WTC11 (cell line): Measurements from ENCODE around the gene DMD.

Source experiments
- ETV6 ChIP-seq: sonication (generic); formaldehyde crosslinking; IDR thresholded peaks from 2 replicates; pipeline ENCODE4 v1.8.1; 2022; ENCODE audit warnings: mild to moderate bottlenecking, missing genetic modification reagents
- FOXJ3 ChIP-seq: sonication (generic); formaldehyde crosslinking; IDR thresholded peaks from 2 replicates; pipeline ENCODE4 v1.9.0; 2021; ENCODE audit warnings: missing genetic modification reagents, mild to moderate bottlenecking, borderline replicate concordance
- NR2C2 ChIP-seq: sonication (generic); formaldehyde crosslinking; IDR thresholded peaks from 2 replicates; pipeline ENCODE4 v1.8.0; 2022; ENCODE audit warnings: mild to moderate bottlenecking, missing genetic modification reagents
- NR3C1 ChIP-seq: sonication (generic); formaldehyde crosslinking; conservative IDR thresholded peaks from 2 replicates; pipeline ENCODE4 v1.8.1; 2023; ENCODE audit warnings: low read depth, mild to moderate bottlenecking, missing genetic modification reagents
- SP1 ChIP-seq: sonication (generic); formaldehyde crosslinking; conservative IDR thresholded peaks from 2 replicates; pipeline ENCODE4 v1.8.1; 2022; ENCODE audit warnings: missing genetic modification reagents
- TF ChIP-seq, protein P1 (sequence below): sonication (generic); formaldehyde crosslinking; IDR thresholded peaks from 2 replicates; pipeline ENCODE4 v1.8.1; 2022; ENCODE audit warnings: mild to moderate bottlenecking, moderate library complexity, missing genetic modification reagents
- TF ChIP-seq, protein P2 (sequence below): sonication (generic); formaldehyde crosslinking; IDR thresholded peaks from 2 replicates; pipeline ENCODE4 v1.8.1; 2022; ENCODE audit warnings: mild to moderate bottlenecking, missing genetic modification reagents, moderate library complexity, borderline replicate concordance
- TF ChIP-seq, protein P3 (sequence below): fragments of 200-600 bp; IDR thresholded peaks from 2 replicates; pipeline ENCODE4 v1.8.0; 2022; ENCODE audit warnings: antibody characterized with exemption
- TF ChIP-seq, protein P4 (sequence below): sonication (generic); formaldehyde crosslinking; IDR thresholded peaks from 2 replicates; pipeline ENCODE4 v1.8.0; 2022; ENCODE audit warnings: mild to moderate bottlenecking, missing genetic modification reagents
- TF ChIP-seq, protein P5 (sequence below): fragments of 250-450 bp; sonication (Bioruptor Pico); IDR thresholded peaks from 2 replicates; pipeline ENCODE4 v1.9.0; 2021; ENCODE audit warnings: mild to moderate bottlenecking, borderline replicate concordance
- TF ChIP-seq, protein P6 (sequence below): sonication (generic); formaldehyde crosslinking; IDR thresholded peaks from 2 replicates; pipeline ENCODE4 v1.8.0; 2022; ENCODE audit warnings: mild to moderate bottlenecking, missing genetic modification reagents
- TF ChIP-seq, protein P7 (sequence below): sonication (generic); formaldehyde crosslinking; IDR thresholded peaks from 2 replicates; pipeline ENCODE4 v1.8.0; 2022; ENCODE audit warnings: mild to moderate bottlenecking, missing genetic modification reagents

DNA sequence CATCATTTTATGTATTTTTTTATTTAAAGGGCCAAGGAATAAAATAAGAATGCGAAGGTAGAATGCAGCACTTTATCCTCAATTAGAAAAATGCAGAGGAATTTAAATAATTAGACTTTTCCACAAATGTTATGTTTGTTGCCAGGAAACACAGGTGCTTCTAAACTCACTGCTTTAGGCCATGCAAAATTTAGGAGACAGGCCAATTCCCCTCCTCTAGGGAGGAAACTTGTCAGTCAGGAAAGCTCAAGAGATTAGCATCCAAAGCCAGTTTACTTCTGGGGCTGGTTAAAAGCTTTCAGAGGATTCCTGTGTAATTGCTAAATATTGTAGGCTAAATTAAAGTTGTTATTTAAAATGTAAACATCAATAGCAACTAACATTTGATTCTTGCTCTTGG, 124.5 kb downstream of the DMD start:
- TF ChIP-seq, protein P1, sequence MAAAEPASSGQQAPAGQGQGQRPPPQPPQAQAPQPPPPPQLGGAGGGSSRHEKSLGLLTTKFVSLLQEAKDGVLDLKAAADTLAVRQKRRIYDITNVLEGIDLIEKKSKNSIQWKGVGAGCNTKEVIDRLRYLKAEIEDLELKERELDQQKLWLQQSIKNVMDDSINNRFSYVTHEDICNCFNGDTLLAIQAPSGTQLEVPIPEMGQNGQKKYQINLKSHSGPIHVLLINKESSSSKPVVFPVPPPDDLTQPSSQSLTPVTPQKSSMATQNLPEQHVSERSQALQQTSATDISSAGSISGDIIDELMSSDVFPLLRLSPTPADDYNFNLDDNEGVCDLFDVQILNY (CRISPR knock-in tag), result no peak
- TF ChIP-seq NR3C1 (CRISPR knock-in tag) (no peak), NR2C2 (CRISPR knock-in tag) (no peak), FOXJ3 (no peak), ETV6 (no peak), SP1 (CRISPR knock-in tag) (no peak)
- TF ChIP-seq, protein P2, sequence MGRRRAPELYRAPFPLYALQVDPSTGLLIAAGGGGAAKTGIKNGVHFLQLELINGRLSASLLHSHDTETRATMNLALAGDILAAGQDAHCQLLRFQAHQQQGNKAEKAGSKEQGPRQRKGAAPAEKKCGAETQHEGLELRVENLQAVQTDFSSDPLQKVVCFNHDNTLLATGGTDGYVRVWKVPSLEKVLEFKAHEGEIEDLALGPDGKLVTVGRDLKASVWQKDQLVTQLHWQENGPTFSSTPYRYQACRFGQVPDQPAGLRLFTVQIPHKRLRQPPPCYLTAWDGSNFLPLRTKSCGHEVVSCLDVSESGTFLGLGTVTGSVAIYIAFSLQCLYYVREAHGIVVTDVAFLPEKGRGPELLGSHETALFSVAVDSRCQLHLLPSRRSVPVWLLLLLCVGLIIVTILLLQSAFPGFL, result no peak
- TF ChIP-seq, protein P3, sequence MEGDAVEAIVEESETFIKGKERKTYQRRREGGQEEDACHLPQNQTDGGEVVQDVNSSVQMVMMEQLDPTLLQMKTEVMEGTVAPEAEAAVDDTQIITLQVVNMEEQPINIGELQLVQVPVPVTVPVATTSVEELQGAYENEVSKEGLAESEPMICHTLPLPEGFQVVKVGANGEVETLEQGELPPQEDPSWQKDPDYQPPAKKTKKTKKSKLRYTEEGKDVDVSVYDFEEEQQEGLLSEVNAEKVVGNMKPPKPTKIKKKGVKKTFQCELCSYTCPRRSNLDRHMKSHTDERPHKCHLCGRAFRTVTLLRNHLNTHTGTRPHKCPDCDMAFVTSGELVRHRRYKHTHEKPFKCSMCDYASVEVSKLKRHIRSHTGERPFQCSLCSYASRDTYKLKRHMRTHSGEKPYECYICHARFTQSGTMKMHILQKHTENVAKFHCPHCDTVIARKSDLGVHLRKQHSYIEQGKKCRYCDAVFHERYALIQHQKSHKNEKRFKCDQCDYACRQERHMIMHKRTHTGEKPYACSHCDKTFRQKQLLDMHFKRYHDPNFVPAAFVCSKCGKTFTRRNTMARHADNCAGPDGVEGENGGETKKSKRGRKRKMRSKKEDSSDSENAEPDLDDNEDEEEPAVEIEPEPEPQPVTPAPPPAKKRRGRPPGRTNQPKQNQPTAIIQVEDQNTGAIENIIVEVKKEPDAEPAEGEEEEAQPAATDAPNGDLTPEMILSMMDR, result no peak
- TF ChIP-seq, protein P4, sequence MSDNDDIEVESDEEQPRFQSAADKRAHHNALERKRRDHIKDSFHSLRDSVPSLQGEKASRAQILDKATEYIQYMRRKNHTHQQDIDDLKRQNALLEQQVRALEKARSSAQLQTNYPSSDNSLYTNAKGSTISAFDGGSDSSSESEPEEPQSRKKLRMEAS, result no peak
- TF ChIP-seq, protein P5, sequence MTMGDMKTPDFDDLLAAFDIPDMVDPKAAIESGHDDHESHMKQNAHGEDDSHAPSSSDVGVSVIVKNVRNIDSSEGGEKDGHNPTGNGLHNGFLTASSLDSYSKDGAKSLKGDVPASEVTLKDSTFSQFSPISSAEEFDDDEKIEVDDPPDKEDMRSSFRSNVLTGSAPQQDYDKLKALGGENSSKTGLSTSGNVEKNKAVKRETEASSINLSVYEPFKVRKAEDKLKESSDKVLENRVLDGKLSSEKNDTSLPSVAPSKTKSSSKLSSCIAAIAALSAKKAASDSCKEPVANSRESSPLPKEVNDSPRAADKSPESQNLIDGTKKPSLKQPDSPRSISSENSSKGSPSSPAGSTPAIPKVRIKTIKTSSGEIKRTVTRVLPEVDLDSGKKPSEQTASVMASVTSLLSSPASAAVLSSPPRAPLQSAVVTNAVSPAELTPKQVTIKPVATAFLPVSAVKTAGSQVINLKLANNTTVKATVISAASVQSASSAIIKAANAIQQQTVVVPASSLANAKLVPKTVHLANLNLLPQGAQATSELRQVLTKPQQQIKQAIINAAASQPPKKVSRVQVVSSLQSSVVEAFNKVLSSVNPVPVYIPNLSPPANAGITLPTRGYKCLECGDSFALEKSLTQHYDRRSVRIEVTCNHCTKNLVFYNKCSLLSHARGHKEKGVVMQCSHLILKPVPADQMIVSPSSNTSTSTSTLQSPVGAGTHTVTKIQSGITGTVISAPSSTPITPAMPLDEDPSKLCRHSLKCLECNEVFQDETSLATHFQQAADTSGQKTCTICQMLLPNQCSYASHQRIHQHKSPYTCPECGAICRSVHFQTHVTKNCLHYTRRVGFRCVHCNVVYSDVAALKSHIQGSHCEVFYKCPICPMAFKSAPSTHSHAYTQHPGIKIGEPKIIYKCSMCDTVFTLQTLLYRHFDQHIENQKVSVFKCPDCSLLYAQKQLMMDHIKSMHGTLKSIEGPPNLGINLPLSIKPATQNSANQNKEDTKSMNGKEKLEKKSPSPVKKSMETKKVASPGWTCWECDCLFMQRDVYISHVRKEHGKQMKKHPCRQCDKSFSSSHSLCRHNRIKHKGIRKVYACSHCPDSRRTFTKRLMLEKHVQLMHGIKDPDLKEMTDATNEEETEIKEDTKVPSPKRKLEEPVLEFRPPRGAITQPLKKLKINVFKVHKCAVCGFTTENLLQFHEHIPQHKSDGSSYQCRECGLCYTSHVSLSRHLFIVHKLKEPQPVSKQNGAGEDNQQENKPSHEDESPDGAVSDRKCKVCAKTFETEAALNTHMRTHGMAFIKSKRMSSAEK, result no peak
- TF ChIP-seq, protein P6, sequence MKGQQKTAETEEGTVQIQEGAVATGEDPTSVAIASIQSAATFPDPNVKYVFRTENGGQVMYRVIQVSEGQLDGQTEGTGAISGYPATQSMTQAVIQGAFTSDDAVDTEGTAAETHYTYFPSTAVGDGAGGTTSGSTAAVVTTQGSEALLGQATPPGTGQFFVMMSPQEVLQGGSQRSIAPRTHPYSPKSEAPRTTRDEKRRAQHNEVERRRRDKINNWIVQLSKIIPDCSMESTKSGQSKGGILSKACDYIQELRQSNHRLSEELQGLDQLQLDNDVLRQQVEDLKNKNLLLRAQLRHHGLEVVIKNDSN (CRISPR knock-in tag), result no peak
- TF ChIP-seq, protein P7, sequence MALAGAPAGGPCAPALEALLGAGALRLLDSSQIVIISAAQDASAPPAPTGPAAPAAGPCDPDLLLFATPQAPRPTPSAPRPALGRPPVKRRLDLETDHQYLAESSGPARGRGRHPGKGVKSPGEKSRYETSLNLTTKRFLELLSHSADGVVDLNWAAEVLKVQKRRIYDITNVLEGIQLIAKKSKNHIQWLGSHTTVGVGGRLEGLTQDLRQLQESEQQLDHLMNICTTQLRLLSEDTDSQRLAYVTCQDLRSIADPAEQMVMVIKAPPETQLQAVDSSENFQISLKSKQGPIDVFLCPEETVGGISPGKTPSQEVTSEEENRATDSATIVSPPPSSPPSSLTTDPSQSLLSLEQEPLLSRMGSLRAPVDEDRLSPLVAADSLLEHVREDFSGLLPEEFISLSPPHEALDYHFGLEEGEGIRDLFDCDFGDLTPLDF, result no peak
